Measurements from ENCODE around the gene KHDC4. TPM values are rescaled to one million over a fixed set of nuclear protein-coding genes. Genes with fewer than 3 reads are reported as not detected.

Gene KHDC4
- total RNA-seq, 1 experiment from 2014 or later = 57.7 TPM

DNA sequence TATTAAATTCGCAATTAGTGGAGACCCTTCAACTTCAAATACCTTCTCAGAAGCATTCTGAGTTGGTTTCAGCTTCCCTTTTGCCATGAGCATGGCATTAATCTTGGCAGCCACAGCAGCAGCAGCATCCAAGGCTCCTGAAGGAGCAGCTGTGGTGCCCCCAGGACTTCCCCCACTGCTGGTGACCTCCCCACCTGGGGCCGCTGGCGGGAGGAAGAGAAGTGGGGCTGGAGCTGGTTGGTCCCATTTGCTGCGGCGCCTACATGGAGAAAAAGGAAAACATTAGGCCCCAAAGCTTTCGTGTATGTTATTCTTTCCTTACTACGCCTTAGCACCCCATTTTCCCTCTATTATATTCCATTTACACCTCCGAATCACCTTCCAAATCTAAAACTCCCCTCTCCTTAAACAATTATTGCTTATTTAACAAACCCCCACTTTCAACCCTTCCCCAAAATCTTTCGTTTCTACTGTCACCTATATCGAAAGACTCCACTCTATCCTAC lies 569 bp downstream of the KHDC4 start:
- H3K27me3 Mint-ChIP-seq (ENCODE audit: low read depth) = no peaks in the 10 kb centered on the region
- Histone ChIP-seq H3K18ac (ENCODE audit: insufficient read length, low read depth, low read length) (no peak overlapping the region), H3K27me3 (ENCODE audit: insufficient read depth, low read length) (no peaks in the 10 kb centered on the region), H2BK5ac (ENCODE audit: insufficient read length, low read length) (peak overlapping the region; percentile 88), H3K56ac (ENCODE audit: insufficient read length, low read depth, low read length) (peak overlapping the region; percentile 31), H3K79me2 (ENCODE audit: insufficient read depth, low read length) (peaks cover 19% of the 10 kb centered on the region; the same call in 1 of the 2 replicates), H3K14ac (ENCODE audit: insufficient read depth, low read length) (peak overlapping the region; percentile 93; the same call in 1 of the 2 replicates), H3K9me3 (ENCODE audit: control insufficient read depth, low read depth, low read length) (no peaks in the 10 kb centered on the region), H2BK20ac (ENCODE audit: low read depth, low read length, poor library complexity, severe bottlenecking) (no peak overlapping the region), H2BK15ac (ENCODE audit: low read depth, low read length) (no peak overlapping the region), H2AK5ac (ENCODE audit: insufficient read length, low read length) (no peak overlapping the region), H4K8ac (replicated peaks; ENCODE audit: insufficient read length, low read depth, low read length) (no peak overlapping the region), H3K23ac (ENCODE audit: insufficient read length, low read depth, low read length) (no peak overlapping the region), H4K5ac (ENCODE audit: insufficient read length, low read depth, low read length) (no peak overlapping the region), H2BK120ac (ENCODE audit: low read depth, low read length, poor library complexity, severe bottlenecking) (no peak overlapping the region), H3T11ph (ENCODE audit: low read length) (no peak overlapping the region), H3K79me1 (ENCODE audit: insufficient read depth, low read depth, low read length, poor library complexity, severe bottlenecking) (peaks cover 9% of the 10 kb centered on the region), H3K9ac (ENCODE audit: extremely low read depth, insufficient read length, low read length) (peak overlapping the region; percentile 97), H2AFZ (ENCODE audit: low read length) (no peak overlapping the region), H3K23me2 (ENCODE audit: insufficient read length, low read depth, low read length, poor library complexity, severe bottlenecking) (peaks cover 6% of the 10 kb centered on the region), H2BK12ac (ENCODE audit: insufficient read length, low read depth, low read length) (no peak overlapping the region), H4K20me1 (ENCODE audit: control insufficient read depth, insufficient read depth, insufficient read length) (no peaks in the 10 kb centered on the region), H3K4me1 (ENCODE audit: insufficient read depth, low read length) (no peaks in the 10 kb centered on the region; the same call in 1 of the 2 replicates), H3K4ac (ENCODE audit: low read depth, low read length) (peak overlapping the region; percentile 38; the same call in 1 of the 2 replicates), H3K27ac (ENCODE audit: insufficient read length, low read depth, low read length) (no peak overlapping the region), H4K91ac (ENCODE audit: insufficient read length, low read depth, low read length) (no peak overlapping the region), H3K4me2 (ENCODE audit: insufficient read depth, insufficient read length, low read length) (peak overlapping the region; percentile 93)
- TF ChIP-seq, protein P1, sequence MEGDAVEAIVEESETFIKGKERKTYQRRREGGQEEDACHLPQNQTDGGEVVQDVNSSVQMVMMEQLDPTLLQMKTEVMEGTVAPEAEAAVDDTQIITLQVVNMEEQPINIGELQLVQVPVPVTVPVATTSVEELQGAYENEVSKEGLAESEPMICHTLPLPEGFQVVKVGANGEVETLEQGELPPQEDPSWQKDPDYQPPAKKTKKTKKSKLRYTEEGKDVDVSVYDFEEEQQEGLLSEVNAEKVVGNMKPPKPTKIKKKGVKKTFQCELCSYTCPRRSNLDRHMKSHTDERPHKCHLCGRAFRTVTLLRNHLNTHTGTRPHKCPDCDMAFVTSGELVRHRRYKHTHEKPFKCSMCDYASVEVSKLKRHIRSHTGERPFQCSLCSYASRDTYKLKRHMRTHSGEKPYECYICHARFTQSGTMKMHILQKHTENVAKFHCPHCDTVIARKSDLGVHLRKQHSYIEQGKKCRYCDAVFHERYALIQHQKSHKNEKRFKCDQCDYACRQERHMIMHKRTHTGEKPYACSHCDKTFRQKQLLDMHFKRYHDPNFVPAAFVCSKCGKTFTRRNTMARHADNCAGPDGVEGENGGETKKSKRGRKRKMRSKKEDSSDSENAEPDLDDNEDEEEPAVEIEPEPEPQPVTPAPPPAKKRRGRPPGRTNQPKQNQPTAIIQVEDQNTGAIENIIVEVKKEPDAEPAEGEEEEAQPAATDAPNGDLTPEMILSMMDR (conservative IDR thresholded peaks at IDR 0.05) = no peak
- H3K36me3 Mint-ChIP-seq (ENCODE audit: insufficient read depth in 1 of 3, low read depth in 3 of 3) = peaks cover 25 to 33% (median 28%) of the 10 kb centered on the region in 3 experiments
- no peaks in the 10 kb centered on the region for H3K9me3 Mint-ChIP-seq
- H3K4me3 Mint-ChIP-seq = no peak overlapping the region
- no peak for DNase-seq
- WGBS (ENCODE audit: extremely low coverage, insufficient read length, low lambda C conversion rate) = 100% methylated on average over 4 of the region's 10 CpGs
- H3K27ac Mint-ChIP-seq = no peak overlapping the region
- peaks cover 19 to 21% of the 10 kb centered on the region in 2 experiments for H3K4me1 Mint-ChIP-seq

All from H9 (cell line).